Body of pancreas (tissue), 4 donors: ENCODE data around the gene FABP1. TPM values are rescaled to one million over a fixed set of nuclear protein-coding genes. Genes with fewer than 3 reads are reported as not detected.

ENCODE experiments used
- microRNA-seq, 2 donors: library from miRNA; unstranded; fragments of <30 nt; microRNA quantifications; one replicate each; pipeline ENCODE4, GENCODE V29; 2016; ENCODE audit warnings: borderline number of aligned reads in 2 of 2, borderline replicate concordance in 2 of 2
- small RNA-seq: library from RNA; depleted of rRNA; stranded (forward); fragments of <200 nt; gene quantifications from one replicate; pipeline ENCODE3, GENCODE V24; 2016
- total RNA-seq, 2 donors: library from RNA; depleted of rRNA; stranded (reverse); fragments of >200 nt; gene quantifications; one replicate each; pipeline ENCODE4 v1.1.0, GENCODE V29; 2016

Gene FABP1
- total RNA-seq, 2 donors from 2014 or later = not detected

Small RNA genes lying within 50 kb of the gene (microRNA-seq; reads per million reads assigned to microRNA genes)
- gene MIR4780 = 0.45 to 0.93 reads per million in 2 donors

Small RNA genes lying within 50 kb of the gene (small RNA-seq; reads per million reads assigned to genes)
- gene MIR4780 = 0.75 reads per million, percentile 19 among the genes with 10 or more reads in this experiment

Other genes with a start within 250 kb of the FABP1 start
- gene RNU2-63P, start 111.5 kb downstream of the FABP1 start, total RNA-seq = not detected
- gene KRCC1, start 72.3 kb downstream of the FABP1 start, total RNA-seq = 10 to 100 TPM in 1 of 2 donors, 1 to 10 TPM in 1; 9.2 to 14.8 TPM
- not detected for gene SMYD1, start 60.2 kb downstream of the FABP1 start, total RNA-seq
- gene THNSL2, start 42.3 kb upstream of the FABP1 start, total RNA-seq = 10 to 100 TPM; 16.3 to 24.4 TPM